ENCODE data around the gene DNAH8.

DNAH8 gene

GRCh38 chr6:39073471-39074355 is 358.6 kb downstream of the DNAH8 start:
- DNase-seq (ENCODE audit: low read depth in 2 of 2) = no peak

DNA sequence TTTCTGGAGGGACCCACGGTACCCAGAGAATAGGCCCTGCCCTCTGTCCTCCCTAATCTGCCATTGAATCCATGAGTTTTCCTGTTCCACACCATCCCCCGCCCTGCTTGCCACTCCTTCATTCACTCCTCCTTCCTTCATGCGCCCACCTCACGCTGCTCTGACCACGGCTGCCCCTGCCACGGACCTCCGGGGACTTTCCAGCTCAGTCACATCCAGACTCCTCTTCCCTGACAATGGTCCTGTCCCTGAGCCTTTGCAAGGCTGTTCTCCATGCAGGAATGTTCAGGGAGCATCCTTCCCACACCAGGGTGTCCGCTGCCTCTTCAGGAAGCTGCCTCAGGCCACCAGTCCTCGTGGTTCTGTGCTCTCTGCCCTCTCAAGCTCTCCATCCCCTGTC is 359.4 kb downstream of the DNAH8 start:
- DNase-seq (ENCODE audit: low read depth in 2 of 2) = no peak

- DNase-seq (ENCODE audit: low read depth in 2 of 2) = no peak
Measured at GRCh38 chr6:39075010-39075686, 360.0 kb downstream of the DNAH8 start.

- DNase-seq (ENCODE audit: low read depth in 2 of 2) = no peak
Measured at GRCh38 chr6:39075807-39076622, 360.9 kb downstream of the DNAH8 start.

DNA sequence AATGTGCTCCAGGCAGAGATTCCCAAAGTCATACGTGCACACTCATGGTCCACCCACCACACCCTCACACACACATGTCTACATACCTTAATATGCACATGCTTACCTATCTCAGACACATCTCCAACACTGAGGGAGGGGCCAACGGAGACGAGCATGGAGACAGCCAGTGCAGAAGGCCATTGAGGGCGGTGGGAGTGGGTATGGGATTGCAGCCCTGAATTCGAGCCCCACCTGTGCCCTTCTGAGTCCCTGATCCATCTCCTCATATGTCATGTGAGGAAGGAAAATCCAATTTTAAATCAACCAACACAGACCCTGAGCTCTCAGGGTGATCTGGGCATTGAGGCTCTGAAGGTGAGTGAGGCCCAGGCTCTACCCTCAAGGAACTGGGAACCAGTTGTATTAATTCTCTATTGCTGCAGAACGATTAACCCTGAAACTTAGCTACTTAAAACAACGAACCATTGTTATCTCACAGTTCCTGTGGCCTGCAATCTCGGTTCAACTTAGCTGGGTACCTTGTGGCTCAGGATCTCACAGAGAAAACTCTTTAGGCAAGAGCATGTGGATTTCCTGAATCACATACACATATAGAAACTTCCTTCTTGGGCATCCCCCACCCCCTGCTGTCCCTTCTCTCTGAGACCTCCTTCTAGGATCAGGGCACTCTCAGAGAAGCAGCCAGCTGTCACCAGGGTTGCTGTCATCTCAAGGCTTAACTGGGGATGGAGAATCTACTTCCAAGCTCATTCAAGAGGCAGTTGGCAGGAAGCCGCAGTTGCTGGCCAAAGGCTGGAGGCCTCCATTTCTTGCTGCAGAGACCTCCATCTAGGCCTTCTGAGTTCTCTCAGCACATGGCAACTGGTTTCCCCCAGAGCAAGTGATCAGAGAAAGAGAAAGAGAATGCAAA is 361.8 kb downstream of the DNAH8 start:
- no peak for DNase-seq (ENCODE audit: low read depth in 2 of 2)

- DNase-seq (ENCODE audit: low read depth in 2 of 2) = no peak
Measured at GRCh38 chr6:39077882-39078594, 362.9 kb downstream of the DNAH8 start.

DNA sequence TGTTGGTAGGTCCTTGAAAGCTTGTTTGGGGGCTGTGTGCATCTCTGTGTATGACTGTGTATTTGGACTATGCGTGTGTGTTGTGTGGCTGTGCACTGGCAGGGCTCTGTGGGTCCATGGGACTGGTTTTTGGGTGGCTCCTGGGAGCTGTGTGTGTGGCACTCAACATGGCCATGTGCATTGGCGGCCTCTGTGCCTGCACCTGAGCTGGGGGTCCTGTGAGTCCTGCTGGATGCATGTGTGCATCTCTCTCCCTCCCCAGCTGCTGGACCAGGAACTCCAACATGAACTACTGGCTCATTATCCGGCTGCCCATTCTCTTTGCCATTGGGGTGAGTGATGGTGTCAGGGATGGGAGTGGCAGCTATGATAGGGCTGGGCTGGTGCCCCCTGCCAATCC is 363.6 kb downstream of the DNAH8 start:
- no peak for DNase-seq (ENCODE audit: low read depth in 2 of 2)

- DNase-seq (ENCODE audit: low read depth in 2 of 2) = no peak
Measured at GRCh38 chr6:39079197-39080125, 364.4 kb downstream of the DNAH8 start.
